GM18519 (cell line): ENCODE measurements around the gene BCL2.

Experiments
- ATAC-seq: cut with Tn5 transposase; IDR thresholded peaks from one replicate; pipeline ENCODE4 v1.9.1; 2021; ENCODE audit warnings: mild to moderate bottlenecking, moderate library complexity; ENCODE audit not compliant: unreplicated experiment, low FRiP score

BCL2 gene

GRCh38 chr18:63148449-63149301 is 170.9 kb downstream of the BCL2 start:
- ATAC-seq: no peak

- no peak for ATAC-seq
Observed at GRCh38 chr18:63147973-63148372, 171.6 kb downstream of the BCL2 start.

- ATAC-seq: no peak
Observed at GRCh38 chr18:63146828-63147409, 172.7 kb downstream of the BCL2 start.

GRCh38 chr18:63145851-63146555 is 173.6 kb downstream of the BCL2 start:
- ATAC-seq: no peak

- no peak for ATAC-seq
Observed at GRCh38 chr18:63145166-63145850, 174.3 kb downstream of the BCL2 start.

- ATAC-seq: no peak
Observed at GRCh38 chr18:63144748-63145147, 174.8 kb downstream of the BCL2 start.

- ATAC-seq: no peak
Observed at GRCh38 chr18:63143330-63143771, 176.2 kb downstream of the BCL2 start.

- no peak for ATAC-seq
Observed at GRCh38 chr18:63142594-63143225, 176.9 kb downstream of the BCL2 start.

GRCh38 chr18:63141778-63142176 is 177.8 kb downstream of the BCL2 start:
- peak; percentile 61 for ATAC-seq

GRCh38 chr18:63140997-63141777 is 178.4 kb downstream of the BCL2 start:
- no peak for ATAC-seq

GRCh38 chr18:63140038-63140450 is 179.5 kb downstream of the BCL2 start:
- no peak for ATAC-seq

GRCh38 chr18:63138436-63139340 is 180.9 kb downstream of the BCL2 start:
- ATAC-seq: peak; percentile 27

- ATAC-seq: no peak
Observed at GRCh38 chr18:63137999-63138435, 181.6 kb downstream of the BCL2 start.

GRCh38 chr18:63135101-63135500 is 184.5 kb downstream of the BCL2 start:
- ATAC-seq: no peak

GRCh38 chr18:63132819-63133200 is 186.8 kb downstream of the BCL2 start:
- ATAC-seq: no peak

GRCh38 chr18:63131959-63132818 is 187.4 kb downstream of the BCL2 start:
- no peak for ATAC-seq

GRCh38 chr18:63131106-63131958 is 188.2 kb downstream of the BCL2 start:
- ATAC-seq: no peak
